HL-60 (cell line): ENCODE data around the gene ELAVL1.

Experiments used
- DNase-seq, 2 experiments: peaks; one replicate each; pipeline ENCODE4 v3.0.0-alpha.2; 2010 to 2020; ENCODE audit warnings: low read depth in 1 of 2, low spot score in 1 of 2
- H3K27ac ChIP-seq: fragments of 250-450 bp; sonication (Bioruptor Pico); replicated peaks from 2 replicates; pipeline ENCODE4 v1.5.1; 2020; ENCODE audit warnings: mild to moderate bottlenecking, moderate library complexity
- H3K27me3 ChIP-seq: fragments of 250-450 bp; sonication (Bioruptor Pico); 2 replicates; pipeline ENCODE4 v1.5.1; 2021; ENCODE audit warnings: mild to moderate bottlenecking, moderate library complexity; ENCODE audit not compliant: insufficient read depth, poor library complexity, severe bottlenecking
- H3K4me3 ChIP-seq: replicated peaks from 2 replicates; pipeline ENCODE4 v1.5.1; 2011; ENCODE audit warnings: mild to moderate bottlenecking, control low read depth, low read length; ENCODE audit not compliant: insufficient read depth
- GABPA ChIP-seq: IDR thresholded peaks from 2 replicates; pipeline ENCODE4 v1.6.1; 2012; ENCODE audit warnings: low read depth
- POLR2AphosphoS5 ChIP-seq: IDR thresholded peaks from 2 replicates; pipeline ENCODE4 v1.6.1; 2012; ENCODE audit warnings: low read depth
- SPI1 ChIP-seq: IDR thresholded peaks from 2 replicates; pipeline ENCODE4 v1.6.1; 2012; ENCODE audit warnings: low read depth, mild to moderate bottlenecking, borderline replicate concordance
- TF ChIP-seq, protein P1 (sequence below): IDR thresholded peaks from one replicate; pipeline ENCODE4 v1.5.1; 2011; ENCODE audit warnings: low read length, control low read depth, inconsistent platforms; ENCODE audit not compliant: insufficient read depth
- TF ChIP-seq, protein P2 (sequence below): IDR thresholded peaks from 2 replicates; pipeline ENCODE4 v1.6.1; 2012; ENCODE audit warnings: low read depth; ENCODE audit not compliant: insufficient replicate concordance

Gene ELAVL1

DNA sequence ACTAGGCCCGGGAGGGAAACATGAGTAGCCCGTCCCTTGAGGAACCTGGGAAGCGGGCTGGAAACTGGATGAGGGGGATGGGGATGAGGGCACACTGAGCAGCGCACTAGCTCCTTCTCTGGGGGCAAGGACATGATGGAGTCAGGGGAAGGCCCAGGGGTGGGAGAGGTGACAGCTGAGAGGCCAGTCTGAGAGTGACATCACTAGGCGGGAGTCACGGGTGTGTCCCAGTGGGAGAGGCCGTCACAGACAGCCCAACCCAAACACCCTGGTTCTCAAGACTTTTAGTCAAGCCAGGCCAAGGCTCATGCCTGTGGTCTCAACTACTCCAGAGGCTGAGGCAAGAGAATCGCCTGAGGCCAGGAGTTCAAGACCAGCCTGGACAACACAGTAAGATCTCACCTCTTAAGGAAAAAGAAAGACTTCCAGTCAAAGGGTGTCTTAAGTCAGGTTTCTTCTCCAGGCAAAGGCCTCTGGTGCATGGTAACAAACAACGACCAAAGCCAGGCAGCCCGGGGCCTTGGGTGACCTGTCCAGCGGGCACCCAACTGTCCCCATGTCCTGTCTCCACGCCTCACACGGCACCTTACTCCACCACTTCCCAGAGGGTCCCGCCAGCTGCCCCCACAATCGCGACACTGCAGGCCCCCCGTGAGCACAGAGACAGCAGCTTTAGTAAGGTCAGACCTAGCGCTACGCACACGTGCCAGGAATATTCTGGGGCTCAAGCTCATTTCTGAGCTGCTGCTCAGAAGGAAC lies 36.5 kb downstream of the ELAVL1 start:
- no peak for DNase-seq

DNA sequence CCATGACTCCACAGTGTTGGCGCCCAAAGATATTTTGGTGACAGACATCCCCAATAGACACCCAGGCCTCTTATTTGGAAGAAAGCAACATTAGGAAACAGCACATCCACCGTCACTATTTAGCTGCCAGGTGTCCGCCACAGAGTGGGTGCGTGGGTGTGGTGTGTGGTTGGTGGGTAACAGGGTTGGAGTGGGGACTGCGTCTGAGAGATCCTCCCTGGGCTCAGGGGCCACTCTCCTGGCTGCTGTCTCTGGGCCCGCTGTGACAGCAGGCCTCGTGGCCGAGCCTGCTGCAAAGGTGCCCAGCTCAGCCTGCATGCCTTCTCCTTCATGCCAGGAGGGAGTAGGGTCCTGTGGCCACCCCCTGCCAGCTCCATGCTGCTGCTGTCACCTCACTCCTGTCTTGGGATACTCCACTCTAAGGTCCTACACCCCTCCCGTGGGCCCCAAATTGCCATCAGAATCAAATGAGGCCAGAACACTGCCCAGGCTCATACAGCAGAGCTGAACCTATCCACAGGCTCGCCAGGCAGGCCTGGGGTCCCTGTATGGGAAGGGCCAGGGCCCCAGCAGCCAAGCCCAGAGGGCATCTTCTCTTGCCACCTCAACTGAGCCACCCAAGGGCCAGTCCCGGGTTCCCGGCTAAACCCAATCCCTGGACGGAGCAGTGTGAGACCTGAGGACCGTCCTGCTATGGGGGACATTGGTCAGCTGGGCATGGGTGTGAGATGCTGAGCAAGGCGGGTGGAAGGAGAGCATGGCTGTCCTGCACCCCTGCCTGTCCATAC lies 37.2 kb downstream of the ELAVL1 start:
- Histone ChIP-seq H3K27me3 (no peaks in the 10 kb centered on the region), H3K27ac (no peak overlapping the region), H3K4me3 (no peak overlapping the region)
- DNase-seq, result no peak
- TF ChIP-seq, protein P1, sequence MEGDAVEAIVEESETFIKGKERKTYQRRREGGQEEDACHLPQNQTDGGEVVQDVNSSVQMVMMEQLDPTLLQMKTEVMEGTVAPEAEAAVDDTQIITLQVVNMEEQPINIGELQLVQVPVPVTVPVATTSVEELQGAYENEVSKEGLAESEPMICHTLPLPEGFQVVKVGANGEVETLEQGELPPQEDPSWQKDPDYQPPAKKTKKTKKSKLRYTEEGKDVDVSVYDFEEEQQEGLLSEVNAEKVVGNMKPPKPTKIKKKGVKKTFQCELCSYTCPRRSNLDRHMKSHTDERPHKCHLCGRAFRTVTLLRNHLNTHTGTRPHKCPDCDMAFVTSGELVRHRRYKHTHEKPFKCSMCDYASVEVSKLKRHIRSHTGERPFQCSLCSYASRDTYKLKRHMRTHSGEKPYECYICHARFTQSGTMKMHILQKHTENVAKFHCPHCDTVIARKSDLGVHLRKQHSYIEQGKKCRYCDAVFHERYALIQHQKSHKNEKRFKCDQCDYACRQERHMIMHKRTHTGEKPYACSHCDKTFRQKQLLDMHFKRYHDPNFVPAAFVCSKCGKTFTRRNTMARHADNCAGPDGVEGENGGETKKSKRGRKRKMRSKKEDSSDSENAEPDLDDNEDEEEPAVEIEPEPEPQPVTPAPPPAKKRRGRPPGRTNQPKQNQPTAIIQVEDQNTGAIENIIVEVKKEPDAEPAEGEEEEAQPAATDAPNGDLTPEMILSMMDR, result no peak
- TF ChIP-seq SPI1, result no peak
- no peak for TF ChIP-seq POLR2AphosphoS5
- TF ChIP-seq, protein P2, sequence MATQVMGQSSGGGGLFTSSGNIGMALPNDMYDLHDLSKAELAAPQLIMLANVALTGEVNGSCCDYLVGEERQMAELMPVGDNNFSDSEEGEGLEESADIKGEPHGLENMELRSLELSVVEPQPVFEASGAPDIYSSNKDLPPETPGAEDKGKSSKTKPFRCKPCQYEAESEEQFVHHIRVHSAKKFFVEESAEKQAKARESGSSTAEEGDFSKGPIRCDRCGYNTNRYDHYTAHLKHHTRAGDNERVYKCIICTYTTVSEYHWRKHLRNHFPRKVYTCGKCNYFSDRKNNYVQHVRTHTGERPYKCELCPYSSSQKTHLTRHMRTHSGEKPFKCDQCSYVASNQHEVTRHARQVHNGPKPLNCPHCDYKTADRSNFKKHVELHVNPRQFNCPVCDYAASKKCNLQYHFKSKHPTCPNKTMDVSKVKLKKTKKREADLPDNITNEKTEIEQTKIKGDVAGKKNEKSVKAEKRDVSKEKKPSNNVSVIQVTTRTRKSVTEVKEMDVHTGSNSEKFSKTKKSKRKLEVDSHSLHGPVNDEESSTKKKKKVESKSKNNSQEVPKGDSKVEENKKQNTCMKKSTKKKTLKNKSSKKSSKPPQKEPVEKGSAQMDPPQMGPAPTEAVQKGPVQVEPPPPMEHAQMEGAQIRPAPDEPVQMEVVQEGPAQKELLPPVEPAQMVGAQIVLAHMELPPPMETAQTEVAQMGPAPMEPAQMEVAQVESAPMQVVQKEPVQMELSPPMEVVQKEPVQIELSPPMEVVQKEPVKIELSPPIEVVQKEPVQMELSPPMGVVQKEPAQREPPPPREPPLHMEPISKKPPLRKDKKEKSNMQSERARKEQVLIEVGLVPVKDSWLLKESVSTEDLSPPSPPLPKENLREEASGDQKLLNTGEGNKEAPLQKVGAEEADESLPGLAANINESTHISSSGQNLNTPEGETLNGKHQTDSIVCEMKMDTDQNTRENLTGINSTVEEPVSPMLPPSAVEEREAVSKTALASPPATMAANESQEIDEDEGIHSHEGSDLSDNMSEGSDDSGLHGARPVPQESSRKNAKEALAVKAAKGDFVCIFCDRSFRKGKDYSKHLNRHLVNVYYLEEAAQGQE, result no peak
- no peak for TF ChIP-seq GABPA

More for the DNA sequence above, 36.5 kb downstream of the ELAVL1 start:
- no peak overlapping the region for H3K4me3 ChIP-seq
- no peak overlapping the region for H3K27ac ChIP-seq
- H3K27me3 ChIP-seq, result no peaks in the 10 kb centered on the region
- TF ChIP-seq, protein P2, result no peak
- TF ChIP-seq GABPA, result no peak
- no peak; the same call in 1 of the 2 replicates for TF ChIP-seq POLR2AphosphoS5
- TF ChIP-seq, protein P1, result no peak

DNA sequence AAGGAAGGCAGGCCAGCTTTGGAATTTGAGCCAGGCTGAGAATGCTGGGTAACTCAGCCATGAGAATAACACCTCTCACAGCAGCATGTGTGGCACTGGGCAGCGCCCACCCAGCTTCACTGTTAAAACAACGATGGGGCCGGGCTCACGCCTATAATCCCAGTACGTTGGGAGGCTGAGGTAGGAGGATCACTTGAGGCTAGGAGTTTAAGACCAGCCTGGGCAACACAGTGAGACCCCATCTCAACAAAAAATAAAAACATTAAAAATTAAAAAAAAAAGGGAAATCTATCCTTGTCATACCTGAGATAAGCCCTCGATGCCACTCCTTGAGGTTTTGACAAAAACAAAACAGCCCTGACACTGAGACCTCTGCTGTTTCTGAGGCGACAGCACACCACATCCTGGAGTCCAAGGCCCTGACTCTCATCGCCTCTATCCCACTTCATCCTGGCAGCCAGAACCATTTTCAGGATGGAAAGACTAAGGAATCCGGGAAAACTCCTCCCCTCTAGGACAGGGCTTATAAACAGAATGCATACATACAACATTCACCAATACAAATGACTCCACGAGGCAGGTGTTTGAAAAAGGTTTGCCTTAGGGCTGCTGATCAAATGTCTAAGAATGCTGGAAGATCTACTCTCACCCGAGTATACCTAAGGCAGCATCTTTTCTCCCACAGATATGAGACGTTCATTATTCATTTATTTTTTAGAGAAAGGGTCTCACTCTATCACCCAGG lies 39.3 kb downstream of the ELAVL1 start:
- no peak for DNase-seq
- H3K27ac ChIP-seq, result no peak overlapping the region
- no peak overlapping the region for H3K4me3 ChIP-seq
- H3K27me3 ChIP-seq, result no peaks in the 10 kb centered on the region
- TF ChIP-seq, protein P2, result no peak
- TF ChIP-seq SPI1 (no peak), GABPA (no peak), POLR2AphosphoS5 (no peak)
- TF ChIP-seq, protein P1, result no peak
